ENCODE results near the gene NTMT1.

GRCh38 chr9:129627556-129628440, 1.8 kb downstream of the NTMT1 start:
- TF ChIP-seq GATA2 (IDR thresholded peaks at IDR 0.05; ENCODE audit: low read depth, low read length) = no peak
- TF ChIP-seq GATA3 (IDR thresholded peaks at IDR 0.05; ENCODE audit: low read depth, low read length) = no peak

All from SH-SY5Y (cell line).